ENCODE data around the gene NEMP1.
A peak's percentile ranks its signal among the peaks of the same experiment; 100 is the strongest.

The NEMP1 gene

GRCh38 chr12:57078519-57079404, at the start of gene NEMP1:
Gene NEMP1 (minus strand): TSS chr12:57078791. CDS start chr12:57078745, 46 bp downstream.
- DNase-seq (ENCODE audit: low read depth, low spot score) = peak; percentile 99
- no peaks in the 10 kb centered on the region for H3K9me3 ChIP-seq (ENCODE audit: insufficient read depth, low read length)
- no peaks in the 10 kb centered on the region for H3K27me3 ChIP-seq (ENCODE audit: insufficient read depth, insufficient read length)
- no peaks in the 10 kb centered on the region for H3K4me1 ChIP-seq (ENCODE audit: insufficient read depth, insufficient read length)
- peaks cover 12% of the 10 kb centered on the region for H3K36me3 ChIP-seq (ENCODE audit: insufficient read depth, insufficient read length, low read length)
- H3K9ac ChIP-seq (ENCODE audit: insufficient read length, low read depth) = peak within 1 kb of the TSS; percentile 100
- peak within 1 kb of the TSS; percentile 94 for H3K4me3 ChIP-seq (ENCODE audit: insufficient read length, low read depth)
- TF ChIP-seq YY1 (IDR thresholded peaks at IDR 0.05; ENCODE audit: insufficient read depth, insufficient read length) (peak; percentile 46), SUZ12 (IDR thresholded peaks at IDR 0.05; ENCODE audit: extremely low read depth, insufficient read depth, insufficient read length) (no peak)

- Histone ChIP-seq H3K4me3 (ENCODE audit: insufficient read length, low read depth) (peak within 1 kb of the TSS; percentile 83), H3K4me1 (ENCODE audit: insufficient read depth, insufficient read length) (peaks cover 23% of the 10 kb centered on the region), H3K36me3 (ENCODE audit: insufficient read depth, insufficient read length, low read length) (peaks cover 6% of the 10 kb centered on the region), H3K27me3 (ENCODE audit: insufficient read depth, insufficient read length) (no peaks in the 10 kb centered on the region), H3K9me3 (ENCODE audit: insufficient read depth, low read length) (peaks cover 4% of the 10 kb centered on the region), H3K9ac (ENCODE audit: insufficient read length, low read depth) (peak within 1 kb of the TSS; percentile 99)
- DNase-seq (ENCODE audit: low read depth, low spot score) = peak; percentile 79
- TF ChIP-seq YY1 (IDR thresholded peaks at IDR 0.05; ENCODE audit: insufficient read depth, insufficient read length) (no peak), SUZ12 (IDR thresholded peaks at IDR 0.05; ENCODE audit: extremely low read depth, insufficient read depth, insufficient read length) (no peak), ZNF274 (IDR thresholded peaks at IDR 0.05; ENCODE audit: low read depth, low read length) (no peak)
These were observed 49.3 kb upstream of the NEMP1 start, which contains the start of gene LRP1 for GRCh38 chr12:57127726-57128518. Gene LRP1 (plus strand): TSS chr12:57128483. CDS start chr12:57128965, 482 bp downstream.

GRCh38 chr12:57127101-57127725, 48.6 kb upstream of the NEMP1 start:
- TF ChIP-seq YY1 (IDR thresholded peaks at IDR 0.05; ENCODE audit: insufficient read depth, insufficient read length) = no peak
- TF ChIP-seq SUZ12 (IDR thresholded peaks at IDR 0.05; ENCODE audit: extremely low read depth, insufficient read depth, insufficient read length) = no peak
- H3K9ac ChIP-seq (ENCODE audit: insufficient read length, low read depth) = peak overlapping the region; percentile 99
- peaks cover 11% of the 10 kb centered on the region for H3K9me3 ChIP-seq (ENCODE audit: insufficient read depth, low read length)
- no peaks in the 10 kb centered on the region for H3K27me3 ChIP-seq (ENCODE audit: insufficient read depth, insufficient read length)
- peaks cover 9% of the 10 kb centered on the region for H3K36me3 ChIP-seq (ENCODE audit: insufficient read depth, insufficient read length, low read length)
- DNase-seq (ENCODE audit: low read depth, low spot score) = no peak
- H3K4me3 ChIP-seq (ENCODE audit: insufficient read length, low read depth) = peak overlapping the region; percentile 83
- peaks cover 16% of the 10 kb centered on the region for H3K4me1 ChIP-seq (ENCODE audit: insufficient read depth, insufficient read length)

GRCh38 chr12:57126561-57126960, 48.0 kb upstream of the NEMP1 start:
- TF ChIP-seq SUZ12 (IDR thresholded peaks at IDR 0.05; ENCODE audit: extremely low read depth, insufficient read depth, insufficient read length) = no peak
- no peak for TF ChIP-seq YY1 (IDR thresholded peaks at IDR 0.05; ENCODE audit: insufficient read depth, insufficient read length)
- no peak for TF ChIP-seq ZNF274 (IDR thresholded peaks at IDR 0.05; ENCODE audit: low read depth, low read length)
- H3K4me3 ChIP-seq (ENCODE audit: insufficient read length, low read depth) = no peak overlapping the region
- DNase-seq (ENCODE audit: low read depth, low spot score) = no peak
- H3K9ac ChIP-seq (ENCODE audit: insufficient read length, low read depth) = peak overlapping the region; percentile 99
- peaks cover 15% of the 10 kb centered on the region for H3K9me3 ChIP-seq (ENCODE audit: insufficient read depth, low read length)
- no peaks in the 10 kb centered on the region for H3K27me3 ChIP-seq (ENCODE audit: insufficient read depth, insufficient read length)
- H3K4me1 ChIP-seq (ENCODE audit: insufficient read depth, insufficient read length) = peaks cover 12% of the 10 kb centered on the region
- H3K36me3 ChIP-seq (ENCODE audit: insufficient read depth, insufficient read length, low read length) = peaks cover 10% of the 10 kb centered on the region

- H3K4me1 ChIP-seq (ENCODE audit: insufficient read depth, insufficient read length) = peaks cover 12% of the 10 kb centered on the region
- no peak overlapping the region for H3K9ac ChIP-seq (ENCODE audit: insufficient read length, low read depth)
- no peak overlapping the region for H3K4me3 ChIP-seq (ENCODE audit: insufficient read length, low read depth)
- DNase-seq (ENCODE audit: low read depth, low spot score) = no peak
- H3K9me3 ChIP-seq (ENCODE audit: insufficient read depth, low read length) = peaks cover 15% of the 10 kb centered on the region
- TF ChIP-seq ZNF274 (IDR thresholded peaks at IDR 0.05; ENCODE audit: low read depth, low read length) (no peak), YY1 (IDR thresholded peaks at IDR 0.05; ENCODE audit: insufficient read depth, insufficient read length) (no peak), SUZ12 (IDR thresholded peaks at IDR 0.05; ENCODE audit: extremely low read depth, insufficient read depth, insufficient read length) (no peak)
- peaks cover 7% of the 10 kb centered on the region for H3K36me3 ChIP-seq (ENCODE audit: insufficient read depth, insufficient read length, low read length)
- H3K27me3 ChIP-seq (ENCODE audit: insufficient read depth, insufficient read length) = no peaks in the 10 kb centered on the region
These were observed 47.5 kb upstream of the NEMP1 start for GRCh38 chr12:57126061-57126460.

- H3K4me3 ChIP-seq (ENCODE audit: insufficient read length, low read depth) = no peak overlapping the region
- H3K4me1 ChIP-seq (ENCODE audit: insufficient read depth, insufficient read length) = peaks cover 8% of the 10 kb centered on the region
- DNase-seq (ENCODE audit: low read depth, low spot score) = no peak
- H3K36me3 ChIP-seq (ENCODE audit: insufficient read depth, insufficient read length, low read length) = peaks cover 4% of the 10 kb centered on the region
- TF ChIP-seq YY1 (IDR thresholded peaks at IDR 0.05; ENCODE audit: insufficient read depth, insufficient read length) (no peak), SUZ12 (IDR thresholded peaks at IDR 0.05; ENCODE audit: extremely low read depth, insufficient read depth, insufficient read length) (no peak), ZNF274 (IDR thresholded peaks at IDR 0.05; ENCODE audit: low read depth, low read length) (no peak)
- no peak overlapping the region for H3K9ac ChIP-seq (ENCODE audit: insufficient read length, low read depth)
- H3K27me3 ChIP-seq (ENCODE audit: insufficient read depth, insufficient read length) = no peaks in the 10 kb centered on the region
- H3K9me3 ChIP-seq (ENCODE audit: insufficient read depth, low read length) = peaks cover 15% of the 10 kb centered on the region
These were observed 45.8 kb upstream of the NEMP1 start for GRCh38 chr12:57124261-57124877.
